ENCODE measurements around the gene MGMT.

Gene MGMT

GRCh38 chr10:129521161-129522025, 54.4 kb downstream of the MGMT start:
- no peak for FAIRE-seq

- FAIRE-seq, result no peak
Observed at GRCh38 chr10:129522041-129522585, 55.1 kb downstream of the MGMT start.

GRCh38 chr10:129523031-129523722, 56.1 kb downstream of the MGMT start:
- FAIRE-seq, result no peak

- no peak for FAIRE-seq
Observed at GRCh38 chr10:129523723-129524316, 56.8 kb downstream of the MGMT start.

GRCh38 chr10:129524936-129525335, 57.9 kb downstream of the MGMT start:
- FAIRE-seq, result no peak

- FAIRE-seq, result no peak
Observed at GRCh38 chr10:129525401-129525801, 58.4 kb downstream of the MGMT start.

- no peak for FAIRE-seq
Observed at GRCh38 chr10:129526943-129527342, 59.9 kb downstream of the MGMT start.

- no peak for FAIRE-seq
Observed at GRCh38 chr10:129528376-129528978, 61.4 kb downstream of the MGMT start.

GRCh38 chr10:129530581-129530980, 63.5 kb downstream of the MGMT start:
- FAIRE-seq, result no peak

GRCh38 chr10:129531195-129531968, 64.3 kb downstream of the MGMT start:
- no peak for FAIRE-seq

- FAIRE-seq, result no peak
Observed at GRCh38 chr10:129531969-129532660, 65.1 kb downstream of the MGMT start.

- no peak for FAIRE-seq
Observed at GRCh38 chr10:129532838-129533237, 65.8 kb downstream of the MGMT start.

- no peak for FAIRE-seq
Observed at GRCh38 chr10:129533281-129533680, 66.2 kb downstream of the MGMT start.

- no peak for FAIRE-seq
Observed at GRCh38 chr10:129534826-129535225, 67.8 kb downstream of the MGMT start.

- FAIRE-seq, result no peak
Observed at GRCh38 chr10:129536336-129536735, 69.3 kb downstream of the MGMT start.

- no peak for FAIRE-seq
Observed at GRCh38 chr10:129537151-129537550, 70.1 kb downstream of the MGMT start.

- FAIRE-seq, result no peak
Observed at GRCh38 chr10:129538236-129538635, 71.2 kb downstream of the MGMT start.

GRCh38 chr10:129541200-129541599, 74.2 kb downstream of the MGMT start:
- no peak for FAIRE-seq

GRCh38 chr10:129541748-129542487, 74.9 kb downstream of the MGMT start:
- no peak for FAIRE-seq

GRCh38 chr10:129542589-129542988, 75.5 kb downstream of the MGMT start:
- FAIRE-seq, result no peak
